Gastrocnemius medialis (tissue), 4 donors: ENCODE measurements around the gene USP7.

Experiments
- POLR2A ChIP-seq, 2 donors: fragments of 450-650 bp; IDR thresholded peaks; one replicate each; pipeline ENCODE4 v1.6.1; 2017; ENCODE audit warnings: antibody characterized with exemption in 2 of 2, mild to moderate bottlenecking in 2 of 2, moderate library complexity in 2 of 2
- TF ChIP-seq, protein P1 (sequence below), 5 experiments: fragments of 450-650 bp in 3 of 5; fragments of 200-600 bp in 2 of 5; sonication (generic) in 2 of 5; IDR thresholded peaks in 4 of 5; conservative IDR thresholded peaks in 1 of 5; 1 replicate in 4 of 5; 2 replicates in 1 of 5; pipeline ENCODE4 v1.5.1; 2016 to 2019; ENCODE audit warnings: antibody characterized with exemption in 5 of 5, mild to moderate bottlenecking in 3 of 5, moderate library complexity in 3 of 5

GRCh38 chr16:8900343-8900742 is 63.4 kb downstream of the USP7 start:
- TF ChIP-seq, protein P1, sequence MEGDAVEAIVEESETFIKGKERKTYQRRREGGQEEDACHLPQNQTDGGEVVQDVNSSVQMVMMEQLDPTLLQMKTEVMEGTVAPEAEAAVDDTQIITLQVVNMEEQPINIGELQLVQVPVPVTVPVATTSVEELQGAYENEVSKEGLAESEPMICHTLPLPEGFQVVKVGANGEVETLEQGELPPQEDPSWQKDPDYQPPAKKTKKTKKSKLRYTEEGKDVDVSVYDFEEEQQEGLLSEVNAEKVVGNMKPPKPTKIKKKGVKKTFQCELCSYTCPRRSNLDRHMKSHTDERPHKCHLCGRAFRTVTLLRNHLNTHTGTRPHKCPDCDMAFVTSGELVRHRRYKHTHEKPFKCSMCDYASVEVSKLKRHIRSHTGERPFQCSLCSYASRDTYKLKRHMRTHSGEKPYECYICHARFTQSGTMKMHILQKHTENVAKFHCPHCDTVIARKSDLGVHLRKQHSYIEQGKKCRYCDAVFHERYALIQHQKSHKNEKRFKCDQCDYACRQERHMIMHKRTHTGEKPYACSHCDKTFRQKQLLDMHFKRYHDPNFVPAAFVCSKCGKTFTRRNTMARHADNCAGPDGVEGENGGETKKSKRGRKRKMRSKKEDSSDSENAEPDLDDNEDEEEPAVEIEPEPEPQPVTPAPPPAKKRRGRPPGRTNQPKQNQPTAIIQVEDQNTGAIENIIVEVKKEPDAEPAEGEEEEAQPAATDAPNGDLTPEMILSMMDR (IDR thresholded peaks at IDR 0.05 in 4 of 5, conservative IDR thresholded peaks at IDR 0.05 in 1 of 5): no peak
- TF ChIP-seq POLR2A (IDR thresholded peaks at IDR 0.05): no peak
